CD4-positive, alpha-beta T cell treated with Interleukin-4 for 1 hour (primary cell): ENCODE measurements around the gene SH3BP2.

Experiments used
- DNase-seq, 2 donors: peaks; one replicate each; pipeline ENCODE4 v3.0.0-alpha.2; 2020 to 2022

SH3BP2 gene

DNA sequence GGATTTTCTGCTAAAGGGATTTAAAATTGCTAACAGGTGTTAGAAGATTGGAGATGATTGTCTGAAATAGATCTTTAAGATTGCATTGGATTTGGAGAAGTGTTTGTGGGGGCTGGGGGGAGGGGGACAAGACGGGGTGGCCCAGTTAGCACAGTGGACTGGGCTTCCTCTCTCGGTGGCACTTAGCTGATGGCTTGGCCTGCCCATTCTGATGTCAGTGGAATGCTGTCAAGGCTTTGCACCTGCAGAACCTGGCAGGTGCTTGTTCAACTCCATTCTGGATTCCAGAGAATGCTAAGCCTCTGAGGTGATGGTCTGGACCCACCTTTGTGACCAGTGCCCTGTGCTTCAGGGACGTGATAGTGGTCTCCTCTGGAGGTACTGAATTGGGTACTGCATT, 94.5 kb downstream of the SH3BP2 start:
- no peak for DNase-seq

DNA sequence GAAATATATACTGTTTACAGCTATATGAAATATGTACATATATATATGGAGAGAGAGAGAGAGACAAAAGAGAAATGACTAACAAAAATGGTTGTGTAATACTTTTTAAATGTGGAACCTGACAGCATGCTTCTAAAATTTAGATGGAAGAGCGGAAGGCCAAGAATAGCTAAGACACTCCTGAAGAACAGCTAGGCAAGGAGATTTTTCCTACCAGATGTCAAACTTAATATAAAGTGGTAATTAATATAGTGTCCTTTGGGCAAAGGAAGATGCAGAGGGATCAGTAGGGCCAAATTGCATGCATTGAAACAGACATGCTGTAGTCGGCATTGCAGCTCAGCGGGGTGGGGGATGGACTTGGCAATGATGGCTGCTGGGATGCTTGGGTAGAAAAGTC, 96.0 kb downstream of the SH3BP2 start:
- no peak for DNase-seq
